Activated CD4-positive, alpha-beta T cell treated with anti-CD3 and anti-CD28 coated beads for 36 hours (primary cell): ENCODE measurements around the gene ZSCAN21. TPM values are rescaled to one million over a fixed set of nuclear protein-coding genes. Genes with fewer than 3 reads are reported as not detected.
A peak's percentile ranks its signal among the peaks of the same experiment; 100 is the strongest.

Source experiments
- ATAC-seq: fragments of 200-7000 bp; cut with Tn5 transposase; one replicate; pipeline ENCODE4 v1.10.0; 2021; ENCODE audit warnings: mild to moderate bottlenecking, moderate library complexity
- CTCF ChIA-PET: fragments of 350-600 bp; sonication (Branson Sonifier 250); formaldehyde crosslinking; loops from one replicate; lab custom pipeline; 2021; ENCODE audit warnings: antibody characterized with exemption; lab: Charles Lee
- POLR2A ChIA-PET: fragments of 350-600 bp; sonication (Branson Sonifier 250); formaldehyde crosslinking; loops from one replicate; lab custom pipeline; 2021; ENCODE audit warnings: antibody characterized with exemption, inconsistent platforms; lab: Charles Lee
- DNase-seq: peaks from one replicate; pipeline ENCODE4 v3.0.0-alpha.2; 2020
- H3K27ac Mint-ChIP-seq: one replicate; pipeline ENCODE4 v1.8.0; 2021; ENCODE audit warnings: mixed read lengths
- H3K27me3 Mint-ChIP-seq: one replicate; pipeline ENCODE4 v1.8.0; 2021; ENCODE audit warnings: mixed read lengths
- H3K36me3 Mint-ChIP-seq: one replicate; pipeline ENCODE4 v1.8.0; 2021; ENCODE audit warnings: low read depth, mixed read lengths
- H3K4me1 Mint-ChIP-seq: one replicate; pipeline ENCODE4 v1.8.0; 2021; ENCODE audit warnings: mixed read lengths
- H3K4me3 Mint-ChIP-seq: one replicate; pipeline ENCODE4 v1.8.0; 2021; ENCODE audit warnings: mild to moderate bottlenecking, moderate library complexity, mixed read lengths
- H3K9me3 Mint-ChIP-seq: one replicate; pipeline ENCODE4 v1.8.0; 2021; ENCODE audit warnings: low read depth, mixed read lengths
- intact Hi-C, 2 experiments: fragments of 100-400 bp; cut with DNase I in 1 of 2; cut with micrococcal nuclease in 1 of 2; formaldehyde crosslinking; loops; one replicate each; pipeline versions ENCODE4 v1.14.2 to v1.15.1; 2022 to 2024; cut with DNase I, micrococcal nuclease
- total RNA-seq, 2 experiments: library from RNA; stranded (reverse); gene quantifications; one replicate each; pipeline ENCODE4 v1.2.3, GENCODE V29; 2021

Gene ZSCAN21
- total RNA-seq, 2 experiments from 2014 or later: 6.4 to 7.4 TPM

DNA sequence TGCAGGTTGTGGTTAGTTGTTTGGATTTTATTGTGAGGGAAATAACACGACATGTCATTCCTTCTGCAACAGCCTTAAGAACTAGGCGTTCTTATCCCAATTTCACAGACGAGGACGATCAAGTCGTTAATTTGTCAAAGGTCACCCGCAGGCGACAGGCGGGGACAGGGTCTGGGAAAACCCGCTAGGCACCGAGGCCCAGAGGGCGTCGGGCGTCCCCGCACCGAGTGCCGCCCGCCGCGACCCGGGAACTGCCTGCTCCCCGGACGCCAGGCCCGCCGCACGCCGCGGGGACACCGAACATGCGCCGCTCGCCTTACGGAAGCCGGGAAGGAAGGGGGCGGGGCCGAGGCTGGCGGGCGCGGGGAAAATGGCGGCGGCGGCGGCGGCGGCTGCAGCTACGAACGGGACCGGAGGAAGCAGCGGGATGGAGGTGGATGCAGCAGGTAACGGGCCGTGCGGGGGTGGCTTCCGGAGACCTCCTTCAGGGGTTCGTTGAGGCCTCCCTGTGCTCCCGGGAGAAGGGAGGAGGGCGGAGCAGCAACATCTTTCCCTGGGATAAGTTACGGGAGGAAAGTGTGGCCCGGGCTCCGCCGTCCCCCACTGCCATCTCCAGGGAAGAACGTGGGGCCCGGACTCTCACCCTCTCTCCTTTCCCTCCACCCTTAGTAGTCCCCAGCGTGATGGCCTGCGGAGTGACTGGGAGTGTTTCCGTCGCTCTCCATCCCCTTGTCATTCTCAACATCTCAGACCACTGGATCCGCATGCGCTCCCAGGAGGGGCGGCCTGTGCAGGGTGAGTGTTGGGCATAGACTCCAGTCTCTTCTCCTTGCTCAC, 39.3 kb downstream of the ZSCAN21 start, which contains the start of gene COPS6:
COPS6 (plus strand) TSS at position 349 of the 837 bp plus-strand sequence; CDS start at position 371, 22 bp downstream.
- DNase-seq (peak; percentile 92), ATAC-seq (peak; percentile 67)
- H3K4me1 Mint-ChIP-seq: peaks cover 25% of the 10 kb centered on the region
- ChIA-PET POLR2A (interaction anchor here (6.1 kb wide), 1 partner anchor 13 kb away, joined by 74 read pairs; the partner anchor contains the start of genes AP4M1 and MCM7), CTCF (interaction anchor here (0.7 to 1.8 kb wide), 3 partner anchors 13 to 199 kb away, joined by 3 to 6 read pairs (median 3); partner anchors contain the start of genes AP4M1 and MCM7)
- H3K27ac Mint-ChIP-seq: peak within 1 kb of the TSS; percentile 96
- H3K9me3 Mint-ChIP-seq: no peaks in the 10 kb centered on the region
- H3K27me3 Mint-ChIP-seq: no peaks in the 10 kb centered on the region
- intact Hi-C loops: loop anchor here (1.0 to 10.0 kb wide), 11 partner anchors 11 to 786 kb away; partner anchors contain the start of genes TRIM4 (in 2 of the 2), BUD31 (in 1 of the 2), CNPY4 (in 1 of the 2) and MEPCE (in 1 of the 2)
- H3K4me3 Mint-ChIP-seq: peak within 1 kb of the TSS; percentile 89
- peaks cover 41% of the 10 kb centered on the region for H3K36me3 Mint-ChIP-seq

DNA sequence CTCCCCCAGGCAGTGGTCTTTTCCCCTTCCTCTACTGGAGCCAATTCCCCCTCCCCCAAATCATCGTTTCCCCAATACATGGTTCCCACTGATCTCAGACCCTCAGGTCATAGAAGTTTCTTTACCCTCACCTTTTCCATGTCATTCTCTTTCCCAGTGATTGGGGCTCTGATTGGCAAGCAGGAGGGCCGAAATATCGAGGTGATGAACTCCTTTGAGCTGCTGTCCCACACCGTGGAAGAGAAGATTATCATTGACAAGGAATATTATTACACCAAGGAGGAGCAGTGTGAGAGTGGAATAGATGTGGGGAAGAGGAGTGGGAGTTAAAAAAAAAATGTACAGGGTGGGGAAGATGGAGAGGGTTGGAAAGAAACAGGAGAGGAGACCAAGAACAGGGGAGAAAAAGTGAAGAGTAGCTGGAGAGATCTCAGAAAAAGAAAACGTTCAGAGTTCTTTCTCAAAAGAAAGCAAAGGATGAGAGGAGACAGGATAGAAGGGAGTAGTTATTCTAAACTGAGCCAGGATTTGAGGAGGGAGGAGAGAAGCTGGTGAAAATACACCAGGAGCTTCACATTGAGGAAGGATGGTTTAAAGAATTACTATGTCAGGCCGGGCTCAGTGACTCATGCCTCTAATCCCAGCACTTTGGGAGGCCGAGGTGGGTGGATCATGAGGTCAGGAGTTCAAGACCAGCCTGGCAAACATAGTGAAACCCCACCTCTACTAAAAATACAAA, 40.1 kb downstream of the ZSCAN21 start:
- Mint-ChIP-seq H3K4me1 (peaks cover 25% of the 10 kb centered on the region), H3K9me3 (no peaks in the 10 kb centered on the region), H3K27me3 (no peaks in the 10 kb centered on the region), H3K27ac (peak overlapping the region; percentile 96), H3K4me3 (peak overlapping the region; percentile 89), H3K36me3 (peaks cover 48% of the 10 kb centered on the region)
- ATAC-seq (no peak), DNase-seq (peak; percentile 33)
- CTCF ChIA-PET: interaction anchor here (0.9 to 1.8 kb wide), 4 partner anchors 12 to 65 kb away, joined by 4 to 8 read pairs (median 6); partner anchors contain the start of genes AP4M1 and MCM7
- intact Hi-C loops: loop anchor here (1.0 to 10.0 kb wide), 9 partner anchors 11 to 785 kb away; partner anchors contain the start of genes TRIM4 (in 2 of the 2), BUD31 (in 1 of the 2), MEPCE (in 1 of the 2) and PDAP1 (in 1 of the 2)
- POLR2A ChIA-PET: interaction anchor here (0.6 to 6.1 kb wide), 3 partner anchors 12 to 364 kb away, joined by 3 to 74 read pairs (median 3); partner anchors contain the start of genes AP4M1, MBLAC1 and MCM7

- ATAC-seq (peak; percentile 27), DNase-seq (peak; percentile 28)
- ChIA-PET CTCF (interaction anchor here (0.8 to 1.7 kb wide), 4 partner anchors 9 to 43 kb away, joined by 3 to 8 read pairs (median 4); partner anchors contain the start of genes AP4M1 and MCM7), POLR2A (interaction anchor here (0.6 to 6.1 kb wide), 6 partner anchors 11 to 339 kb away, joined by 3 to 74 read pairs (median 4); partner anchors contain the start of genes AP4M1, MBLAC1 and MCM7)
- Mint-ChIP-seq H3K27ac (peak overlapping the region; percentile 59), H3K4me3 (peak overlapping the region; percentile 89), H3K36me3 (peaks cover 59% of the 10 kb centered on the region), H3K4me1 (peaks cover 27% of the 10 kb centered on the region), H3K27me3 (no peaks in the 10 kb centered on the region), H3K9me3 (no peaks in the 10 kb centered on the region)
- intact Hi-C loops: loop anchor here in 1 of 2 experiments (1.0 kb wide), 1 partner anchor 10 kb away; no protein-coding TSS in a partner anchor
Observed at GRCh38 chr7:100090527-100091410, 41.2 kb downstream of the ZSCAN21 start.

- peak; percentile 39 for DNase-seq
- no peaks in the 10 kb centered on the region for H3K27me3 Mint-ChIP-seq
- H3K9me3 Mint-ChIP-seq: no peaks in the 10 kb centered on the region
- ChIA-PET POLR2A (interaction anchor here (0.7 to 6.1 kb wide), 4 partner anchors 10 to 339 kb away, joined by 3 to 74 read pairs (median 4); partner anchors contain the start of genes AP4M1 and MCM7), CTCF (interaction anchor here (1.0 to 1.7 kb wide), 2 partner anchors 10 kb away, joined by 3 to 8 read pairs; partner anchors contain the start of genes AP4M1 and MCM7)
- ATAC-seq: peak; percentile 4
- H3K27ac Mint-ChIP-seq: peak overlapping the region; percentile 59
- intact Hi-C loops: no loop called here
- no peak overlapping the region for H3K4me3 Mint-ChIP-seq
- peaks cover 66% of the 10 kb centered on the region for H3K36me3 Mint-ChIP-seq
- peaks cover 31% of the 10 kb centered on the region for H3K4me1 Mint-ChIP-seq
Observed at GRCh38 chr7:100091411-100092181, 42.0 kb downstream of the ZSCAN21 start.

DNA sequence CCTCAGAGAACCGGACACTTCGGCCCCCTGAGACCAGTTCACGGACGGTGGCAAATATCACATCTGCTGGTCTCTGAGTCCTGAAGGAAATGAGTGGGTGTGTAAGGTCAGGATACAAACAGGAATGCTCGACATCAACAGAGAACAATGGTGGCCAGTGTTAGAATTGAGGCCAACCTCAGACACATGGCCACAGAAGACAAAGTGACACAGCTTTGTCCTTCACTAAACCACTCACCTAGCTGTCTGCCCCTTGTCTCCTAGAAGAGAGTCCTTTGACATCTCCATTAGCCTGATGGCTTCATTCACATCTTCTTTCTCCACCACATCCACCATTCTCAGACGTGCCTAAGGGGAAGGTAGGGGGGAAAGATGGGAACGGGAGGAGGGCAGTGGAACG, 43.5 kb downstream of the ZSCAN21 start:
- Mint-ChIP-seq H3K4me1 (peaks cover 35% of the 10 kb centered on the region), H3K9me3 (no peaks in the 10 kb centered on the region), H3K36me3 (peaks cover 79% of the 10 kb centered on the region), H3K27ac (peak overlapping the region; percentile 31), H3K27me3 (no peaks in the 10 kb centered on the region), H3K4me3 (no peak overlapping the region)
- DNase-seq (no peak), ATAC-seq (no peak)
- intact Hi-C loops: no loop called here
- ChIA-PET POLR2A (interaction anchor here (0.9 to 6.1 kb wide), 4 partner anchors 8 to 13 kb away, joined by 3 to 74 read pairs (median 3); partner anchors contain the start of genes AP4M1 and MCM7), CTCF (no interaction called here)

DNA sequence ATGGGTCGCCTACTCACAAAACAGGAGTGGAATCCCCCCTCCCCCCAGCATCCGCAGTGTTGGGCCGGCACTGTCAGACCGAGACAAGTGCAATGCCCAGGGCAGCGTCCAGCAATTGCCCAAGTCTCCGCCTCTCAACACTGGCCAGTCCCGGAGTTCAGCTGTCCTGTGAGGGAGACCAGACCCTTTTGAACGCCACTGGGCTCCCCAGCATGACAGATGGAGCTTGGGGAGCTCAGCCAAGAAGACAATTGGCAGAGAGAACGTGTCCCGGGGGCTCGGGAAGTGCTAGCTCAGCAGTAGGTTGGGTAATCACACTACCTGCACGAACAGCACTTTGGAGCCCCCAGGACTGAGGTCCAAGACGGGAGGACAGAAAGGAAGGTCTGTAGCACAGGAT, 43.9 kb downstream of the ZSCAN21 start:
- Mint-ChIP-seq H3K27ac (peak overlapping the region; percentile 31), H3K9me3 (no peaks in the 10 kb centered on the region), H3K4me3 (no peak overlapping the region), H3K4me1 (peaks cover 37% of the 10 kb centered on the region), H3K27me3 (no peaks in the 10 kb centered on the region), H3K36me3 (peaks cover 84% of the 10 kb centered on the region)
- ATAC-seq (no peak), DNase-seq (no peak)
- ChIA-PET CTCF (interaction anchor here (0.7 kb wide), 1 partner anchor 12 kb away, joined by 3 read pairs; no protein-coding TSS in a partner anchor), POLR2A (interaction anchor here (0.9 to 1.2 kb wide), 3 partner anchors 11 to 13 kb away, joined by 3 read pairs; no protein-coding TSS in a partner anchor)
- intact Hi-C loops: no loop called here

GRCh38 chr7:100093925-100094486, 44.4 kb downstream of the ZSCAN21 start:
- peaks cover 43% of the 10 kb centered on the region for H3K4me1 Mint-ChIP-seq

GRCh38 chr7:100095289-100095688, 45.7 kb downstream of the ZSCAN21 start:
- peaks cover 95% of the 10 kb centered on the region for H3K36me3 Mint-ChIP-seq
- H3K27ac Mint-ChIP-seq: no peak overlapping the region
- no peak overlapping the region for H3K4me3 Mint-ChIP-seq
- ChIA-PET CTCF (interaction anchor here (0.7 to 1.4 kb wide), 2 partner anchors 10 to 38 kb away, joined by 3 to 5 read pairs; no protein-coding TSS in a partner anchor), POLR2A (interaction anchor here (0.6 to 1.3 kb wide), 4 partner anchors 13 to 258 kb away, joined by 3 to 9 read pairs (median 3); no protein-coding TSS in a partner anchor)
- no peaks in the 10 kb centered on the region for H3K27me3 Mint-ChIP-seq
- ATAC-seq: no peak
- no peaks in the 10 kb centered on the region for H3K9me3 Mint-ChIP-seq
- no peak for DNase-seq
- H3K4me1 Mint-ChIP-seq: peaks cover 47% of the 10 kb centered on the region
- intact Hi-C loops: no loop called here

More at GRCh38 chr7:100093925-100094486, 44.4 kb downstream of the ZSCAN21 start:
- Mint-ChIP-seq H3K36me3 (peaks cover 89% of the 10 kb centered on the region), H3K9me3 (no peaks in the 10 kb centered on the region), H3K27ac (no peak overlapping the region), H3K27me3 (no peaks in the 10 kb centered on the region), H3K4me3 (no peak overlapping the region)
- CTCF ChIA-PET: interaction anchor here (0.7 kb wide), 2 partner anchors 11 to 33 kb away, joined by 3 read pairs; partner anchors contain the start of gene MBLAC1
- intact Hi-C loops: no loop called here
- POLR2A ChIA-PET: interaction anchor here (0.9 to 1.2 kb wide), 2 partner anchors 12 kb away, joined by 3 read pairs; no protein-coding TSS in a partner anchor
- no peak for ATAC-seq
- no peak for DNase-seq

GRCh38 chr7:100095704-100096103, 46.1 kb downstream of the ZSCAN21 start:
- H3K27me3 Mint-ChIP-seq: no peaks in the 10 kb centered on the region
- DNase-seq (no peak), ATAC-seq (no peak)
- H3K36me3 Mint-ChIP-seq: peaks cover 96% of the 10 kb centered on the region
- H3K9me3 Mint-ChIP-seq: no peaks in the 10 kb centered on the region
- H3K4me1 Mint-ChIP-seq: peaks cover 44% of the 10 kb centered on the region
- no peak overlapping the region for H3K27ac Mint-ChIP-seq
- CTCF ChIA-PET: interaction anchor here (1.4 kb wide), 1 partner anchor 37 kb away, joined by 5 read pairs; no protein-coding TSS in a partner anchor
- H3K4me3 Mint-ChIP-seq: no peak overlapping the region
- POLR2A ChIA-PET: interaction anchor here (0.6 to 1.3 kb wide), 3 partner anchors 13 to 257 kb away, joined by 3 to 9 read pairs (median 3); no protein-coding TSS in a partner anchor
- intact Hi-C loops: no loop called here
